Thoracic aorta (tissue), 2 donors: Measurements from ENCODE around the gene HOMER1. TPM values are rescaled to one million over a fixed set of nuclear protein-coding genes. Genes with fewer than 3 reads are reported as not detected.

ENCODE experiments used
- ATAC-seq: fragments of 150-250 bp; one replicate; pipeline ENCODE4 v1.8.0; 2017; ENCODE audit warnings: low read depth; ENCODE audit not compliant: insufficient number of reproducible peaks, low FRiP score
- DNase-seq: peaks from one replicate; pipeline ENCODE4 v3.0.0-alpha.2; 2020; ENCODE audit warnings: low spot score
- H3K27ac ChIP-seq, 2 donors: fragments of 200-600 bp; sonication (generic); 1 replicate in 1 of 2; 2 replicates in 1 of 2; pipeline ENCODE4 v1.5.1; 2016; ENCODE audit warnings: mild to moderate bottlenecking in 2 of 2, moderate library complexity in 2 of 2
- H3K27me3 ChIP-seq: fragments of 200-600 bp; sonication (generic); replicated peaks from 2 replicates; pipeline ENCODE4 v1.6.0; 2016; ENCODE audit warnings: mild to moderate bottlenecking; ENCODE audit not compliant: insufficient read depth
- H3K36me3 ChIP-seq: fragments of 200-600 bp; sonication (generic); one replicate; pipeline ENCODE4 v1.5.1; 2016
- H3K4me1 ChIP-seq, 2 donors: fragments of 200-600 bp; sonication (generic); 1 replicate in 1 of 2; 2 replicates in 1 of 2; pipeline versions ENCODE4 v1.5.1 to v1.6.0; 2016; ENCODE audit warnings: low read depth in 2 of 2, mild to moderate bottlenecking in 1 of 2; ENCODE audit not compliant: control insufficient read depth in 1 of 2
- H3K4me3 ChIP-seq: fragments of 200-600 bp; sonication (generic); 2 replicates; pipeline ENCODE4 v1.5.1; 2016; ENCODE audit warnings: mild to moderate bottlenecking
- H3K9me3 ChIP-seq: fragments of 200-600 bp; sonication (generic); 2 replicates; pipeline ENCODE4 v1.5.1; 2016
- total RNA-seq, 2 donors: library from RNA; depleted of rRNA; stranded (reverse); fragments of >200 nt; gene quantifications; one replicate each; pipeline versions ENCODE4 v1.1.0 to v1.2.3, GENCODE V29; 2016
- TF ChIP-seq, protein P1 (sequence below): fragments of 200-600 bp; sonication (generic); IDR thresholded peaks from one replicate; pipeline ENCODE4 v1.5.1; 2019; ENCODE audit warnings: antibody characterized with exemption

HOMER1 gene
- total RNA-seq, 2 donors from 2014 or later, result 2.4 to 7.8 TPM

DNA sequence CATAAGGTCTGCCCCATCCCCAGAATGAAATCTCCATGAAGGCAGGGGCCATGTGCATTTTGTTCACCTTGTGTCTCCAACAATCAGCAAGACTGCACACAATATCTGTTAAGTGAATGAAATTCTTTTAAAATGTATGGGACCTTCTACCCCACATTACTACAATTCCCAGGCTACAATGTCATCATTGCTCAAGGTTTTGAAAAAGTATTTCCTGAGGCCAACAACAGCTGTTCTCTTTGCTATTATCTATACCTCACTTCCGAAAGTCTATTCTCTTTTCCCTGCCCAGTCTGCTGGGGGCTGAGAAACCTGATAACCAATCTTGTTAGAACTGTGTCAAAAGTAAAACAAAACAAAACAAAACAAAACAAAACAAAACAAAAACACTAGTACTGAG is 29.2 kb downstream of the HOMER1 start:
- H3K4me1 ChIP-seq, result no peaks in the 10 kb centered on the region
- no peak overlapping the region for H3K4me3 ChIP-seq
- no peaks in the 10 kb centered on the region for H3K27me3 ChIP-seq
- ATAC-seq, result no peak
- H3K27ac ChIP-seq, result no peak overlapping the region
- H3K9me3 ChIP-seq, result no peaks in the 10 kb centered on the region
- DNase-seq, result no peak
- H3K36me3 ChIP-seq, result no peaks in the 10 kb centered on the region
- TF ChIP-seq, protein P1, sequence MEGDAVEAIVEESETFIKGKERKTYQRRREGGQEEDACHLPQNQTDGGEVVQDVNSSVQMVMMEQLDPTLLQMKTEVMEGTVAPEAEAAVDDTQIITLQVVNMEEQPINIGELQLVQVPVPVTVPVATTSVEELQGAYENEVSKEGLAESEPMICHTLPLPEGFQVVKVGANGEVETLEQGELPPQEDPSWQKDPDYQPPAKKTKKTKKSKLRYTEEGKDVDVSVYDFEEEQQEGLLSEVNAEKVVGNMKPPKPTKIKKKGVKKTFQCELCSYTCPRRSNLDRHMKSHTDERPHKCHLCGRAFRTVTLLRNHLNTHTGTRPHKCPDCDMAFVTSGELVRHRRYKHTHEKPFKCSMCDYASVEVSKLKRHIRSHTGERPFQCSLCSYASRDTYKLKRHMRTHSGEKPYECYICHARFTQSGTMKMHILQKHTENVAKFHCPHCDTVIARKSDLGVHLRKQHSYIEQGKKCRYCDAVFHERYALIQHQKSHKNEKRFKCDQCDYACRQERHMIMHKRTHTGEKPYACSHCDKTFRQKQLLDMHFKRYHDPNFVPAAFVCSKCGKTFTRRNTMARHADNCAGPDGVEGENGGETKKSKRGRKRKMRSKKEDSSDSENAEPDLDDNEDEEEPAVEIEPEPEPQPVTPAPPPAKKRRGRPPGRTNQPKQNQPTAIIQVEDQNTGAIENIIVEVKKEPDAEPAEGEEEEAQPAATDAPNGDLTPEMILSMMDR, result no peak

DNA sequence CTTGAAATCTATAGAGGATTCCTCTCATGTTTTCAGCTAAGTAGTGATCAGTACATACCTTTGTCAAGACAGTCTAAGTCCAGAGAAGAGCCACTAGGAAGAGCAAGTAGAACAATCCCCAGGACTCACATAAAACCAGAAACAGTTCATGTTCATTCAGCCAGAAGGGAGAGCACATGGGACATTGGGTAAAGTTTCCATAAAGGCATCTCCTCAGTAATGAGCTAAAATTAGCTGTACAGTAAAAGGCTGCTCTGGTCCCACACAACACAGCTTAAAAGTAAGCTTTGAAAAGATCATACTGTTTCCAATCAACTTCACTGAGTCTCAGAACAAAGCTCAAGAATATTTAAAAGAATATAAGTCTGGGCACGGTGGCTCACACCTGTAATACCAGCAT is 32.4 kb downstream of the HOMER1 start:
- Histone ChIP-seq H3K36me3 (no peaks in the 10 kb centered on the region), H3K27me3 (no peaks in the 10 kb centered on the region), H3K27ac (no peak overlapping the region), H3K9me3 (no peaks in the 10 kb centered on the region), H3K4me1 (no peaks in the 10 kb centered on the region), H3K4me3 (no peak overlapping the region)
- TF ChIP-seq, protein P1, result no peak
- no peak for DNase-seq
- ATAC-seq, result no peak

DNA sequence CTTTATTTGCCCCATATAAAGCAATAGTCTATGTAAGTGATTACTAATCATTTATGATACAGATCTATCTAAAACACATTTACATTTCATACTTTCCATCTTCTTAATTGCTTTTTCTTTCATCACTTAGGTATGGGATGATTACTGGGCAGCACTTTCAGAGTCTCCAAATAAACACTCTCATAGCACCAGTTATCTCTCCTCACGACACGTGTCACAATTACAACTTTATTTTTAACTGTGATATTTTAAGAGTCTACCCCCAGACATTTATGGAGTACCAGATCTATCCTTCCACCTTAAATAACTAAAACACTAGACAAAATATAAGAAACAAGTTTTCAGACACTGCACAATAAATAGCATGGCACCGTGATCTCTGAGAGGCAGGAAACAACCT is 32.9 kb downstream of the HOMER1 start:
- H3K4me1 ChIP-seq, result no peaks in the 10 kb centered on the region
- no peaks in the 10 kb centered on the region for H3K36me3 ChIP-seq
- no peaks in the 10 kb centered on the region for H3K9me3 ChIP-seq
- H3K27me3 ChIP-seq, result no peaks in the 10 kb centered on the region
- TF ChIP-seq, protein P1, result no peak
- DNase-seq (no peak), ATAC-seq (no peak)
- H3K27ac ChIP-seq, result no peak overlapping the region
- H3K4me3 ChIP-seq, result no peak overlapping the region

DNA sequence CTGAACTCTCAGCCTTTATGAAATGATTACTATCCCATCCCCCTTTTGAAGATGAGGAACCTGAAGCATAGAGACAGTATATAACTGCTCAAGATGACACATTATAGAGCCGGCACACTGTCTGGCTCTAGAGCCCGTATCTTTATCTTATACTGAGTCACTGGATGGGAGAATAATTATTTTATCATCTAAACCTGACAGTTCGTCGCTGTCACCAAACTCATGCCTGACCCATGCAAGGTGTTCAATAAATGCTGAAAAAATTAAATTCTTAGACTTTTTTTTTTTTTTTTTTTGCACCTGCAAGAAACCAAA is 38.8 kb downstream of the HOMER1 start:
- H3K4me3 ChIP-seq, result no peak overlapping the region
- H3K27me3 ChIP-seq, result no peaks in the 10 kb centered on the region
- TF ChIP-seq, protein P1, result no peak
- H3K36me3 ChIP-seq, result no peaks in the 10 kb centered on the region
- H3K27ac ChIP-seq, result no peak overlapping the region
- no peaks in the 10 kb centered on the region for H3K9me3 ChIP-seq
- no peaks in the 10 kb centered on the region for H3K4me1 ChIP-seq
- ATAC-seq, result no peak
- DNase-seq, result no peak

DNA sequence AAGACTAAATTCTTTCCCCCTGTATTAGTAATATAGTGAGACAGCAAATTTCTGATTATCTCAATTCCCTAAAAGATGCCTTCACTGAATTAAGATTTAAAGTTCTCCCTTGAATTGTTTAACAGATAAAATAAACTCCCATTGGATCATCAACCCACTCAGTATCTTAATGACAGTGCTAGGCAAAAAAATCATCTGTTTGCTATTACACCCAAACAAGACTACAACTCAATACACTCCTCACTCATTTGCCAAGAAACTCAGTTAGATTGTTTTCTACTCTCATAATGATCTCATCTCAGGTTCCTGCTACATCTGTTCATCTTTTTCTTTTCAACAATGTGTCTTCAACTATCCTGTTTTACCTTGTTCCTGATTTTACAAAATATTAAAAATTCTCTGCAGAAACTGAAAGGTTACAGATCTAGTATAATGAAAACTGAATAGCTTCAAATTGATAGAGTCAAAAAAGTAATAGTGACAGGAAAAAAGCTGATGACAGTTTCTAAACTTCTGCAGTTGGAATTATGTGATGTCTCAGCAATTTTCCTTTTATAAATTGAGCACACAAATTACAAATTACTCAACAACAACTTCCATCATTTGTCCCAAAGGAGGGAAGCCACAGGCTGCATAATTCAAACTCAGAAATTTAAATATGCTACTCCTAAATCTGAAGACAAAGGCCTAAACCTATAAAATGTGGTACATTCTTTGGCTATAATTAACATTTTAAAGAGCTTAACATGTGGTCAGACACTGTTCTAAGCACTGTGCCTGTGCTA is 39.4 kb downstream of the HOMER1 start:
- Histone ChIP-seq H3K36me3 (no peaks in the 10 kb centered on the region), H3K27ac (no peak overlapping the region), H3K4me1 (no peaks in the 10 kb centered on the region), H3K9me3 (no peaks in the 10 kb centered on the region), H3K27me3 (no peaks in the 10 kb centered on the region), H3K4me3 (no peak overlapping the region)
- DNase-seq (no peak), ATAC-seq (no peak)
- TF ChIP-seq, protein P1, result no peak
